ENCODE measurements around the gene POLE2. TPM values are rescaled to one million over a fixed set of nuclear protein-coding genes. Genes with fewer than 3 reads are reported as not detected.

The POLE2 gene
- total RNA-seq, 1 experiment from 2014 or later = 3.8 TPM

DNA sequence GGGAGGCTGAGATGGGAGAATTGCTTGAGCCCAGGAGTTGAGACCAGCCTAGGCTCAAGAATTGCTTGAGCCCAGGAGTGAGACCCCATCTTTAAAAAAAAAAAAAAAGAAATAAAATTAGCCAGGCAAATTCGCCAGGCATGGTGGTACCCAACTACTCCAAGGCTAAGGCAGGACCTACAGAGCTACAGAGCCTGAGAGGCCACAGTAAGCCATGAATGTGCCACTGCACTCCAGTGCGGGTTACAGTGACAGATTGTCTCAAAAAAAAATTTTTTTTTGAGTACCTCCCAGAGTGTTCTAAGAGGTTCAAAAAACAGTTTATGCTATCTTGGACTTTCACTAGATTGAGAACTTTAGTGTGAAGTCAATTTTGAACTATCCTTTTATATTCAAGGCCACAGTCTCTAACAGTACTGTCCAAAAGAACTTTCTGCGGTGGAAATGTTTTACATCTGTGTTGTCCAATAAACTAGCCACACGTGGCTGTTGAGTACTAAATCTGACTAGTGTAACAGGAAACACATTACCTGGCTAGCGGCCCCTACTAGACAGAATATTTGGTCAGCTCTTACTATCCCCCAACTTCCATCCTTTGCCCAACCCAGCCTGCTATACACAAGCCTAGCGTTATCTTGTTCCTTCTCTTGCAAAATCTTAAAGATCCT is 70.0 kb downstream of the POLE2 start:
- DNase-seq (ENCODE audit: unreplicated experiment) = no peak
- no TSS peak for BruUV-seq (replicated peaks)

DNA sequence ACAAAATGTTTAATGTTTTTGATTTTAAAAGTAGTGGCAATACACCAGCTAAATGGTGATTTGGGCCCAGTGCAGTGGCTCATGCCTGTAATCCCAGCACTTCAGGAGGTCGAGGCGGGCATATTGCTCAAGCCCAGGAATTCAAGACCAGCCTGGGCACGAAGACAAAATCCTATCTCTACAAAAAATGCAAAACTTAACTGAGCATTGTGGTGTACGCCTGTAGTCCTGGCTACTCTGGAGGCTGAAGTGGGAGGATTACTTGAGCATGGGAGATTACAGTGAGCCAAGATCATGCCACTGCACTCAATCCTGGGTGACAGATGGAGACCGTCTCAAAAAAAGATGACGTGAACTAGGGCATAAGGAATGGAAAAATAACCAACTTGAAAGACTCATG is 72.2 kb downstream of the POLE2 start:
- Mint-ChIP-seq H3K9me3 (ENCODE audit: unreplicated experiment) (no peaks in the 10 kb centered on the region), H3K36me3 (ENCODE audit: insufficient read depth, unreplicated experiment) (peaks cover 63% of the 10 kb centered on the region), H3K27ac (ENCODE audit: low read depth, unreplicated experiment) (no peak overlapping the region), H3K4me1 (ENCODE audit: insufficient read depth, unreplicated experiment) (peaks cover 18% of the 10 kb centered on the region), H3K4me3 (ENCODE audit: unreplicated experiment) (no peak overlapping the region), H3K27me3 (ENCODE audit: insufficient read depth, unreplicated experiment) (no peaks in the 10 kb centered on the region)
- ChIA-PET POLR2A (interaction anchor here (1.8 kb wide), 1 partner anchor 30 kb away, joined by 7 read pairs; the partner anchor contains the start of gene RPS29), CTCF (no interaction called here)
- no peak for DNase-seq (ENCODE audit: unreplicated experiment)
- no TSS peak for BruUV-seq (replicated peaks)
- TF ChIP-seq, protein P1, sequence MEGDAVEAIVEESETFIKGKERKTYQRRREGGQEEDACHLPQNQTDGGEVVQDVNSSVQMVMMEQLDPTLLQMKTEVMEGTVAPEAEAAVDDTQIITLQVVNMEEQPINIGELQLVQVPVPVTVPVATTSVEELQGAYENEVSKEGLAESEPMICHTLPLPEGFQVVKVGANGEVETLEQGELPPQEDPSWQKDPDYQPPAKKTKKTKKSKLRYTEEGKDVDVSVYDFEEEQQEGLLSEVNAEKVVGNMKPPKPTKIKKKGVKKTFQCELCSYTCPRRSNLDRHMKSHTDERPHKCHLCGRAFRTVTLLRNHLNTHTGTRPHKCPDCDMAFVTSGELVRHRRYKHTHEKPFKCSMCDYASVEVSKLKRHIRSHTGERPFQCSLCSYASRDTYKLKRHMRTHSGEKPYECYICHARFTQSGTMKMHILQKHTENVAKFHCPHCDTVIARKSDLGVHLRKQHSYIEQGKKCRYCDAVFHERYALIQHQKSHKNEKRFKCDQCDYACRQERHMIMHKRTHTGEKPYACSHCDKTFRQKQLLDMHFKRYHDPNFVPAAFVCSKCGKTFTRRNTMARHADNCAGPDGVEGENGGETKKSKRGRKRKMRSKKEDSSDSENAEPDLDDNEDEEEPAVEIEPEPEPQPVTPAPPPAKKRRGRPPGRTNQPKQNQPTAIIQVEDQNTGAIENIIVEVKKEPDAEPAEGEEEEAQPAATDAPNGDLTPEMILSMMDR (IDR thresholded peaks at IDR 0.05; ENCODE audit: unreplicated experiment) = no peak
- intact Hi-C loops (cut with micrococcal nuclease) = no loop called here

More for the DNA sequence above, 70.0 kb downstream of the POLE2 start:
- H3K27me3 Mint-ChIP-seq (ENCODE audit: insufficient read depth, unreplicated experiment) = no peaks in the 10 kb centered on the region
- TF ChIP-seq, protein P1 (IDR thresholded peaks at IDR 0.05; ENCODE audit: unreplicated experiment) = no peak
- peaks cover 28% of the 10 kb centered on the region for H3K4me1 Mint-ChIP-seq (ENCODE audit: insufficient read depth, unreplicated experiment)
- peaks cover 53% of the 10 kb centered on the region for H3K36me3 Mint-ChIP-seq (ENCODE audit: insufficient read depth, unreplicated experiment)
- intact Hi-C loops (cut with micrococcal nuclease) = no loop called here
- H3K4me3 Mint-ChIP-seq (ENCODE audit: unreplicated experiment) = peak overlapping the region; percentile 31
- H3K27ac Mint-ChIP-seq (ENCODE audit: low read depth, unreplicated experiment) = peak overlapping the region; percentile 99
- ChIA-PET POLR2A (interaction anchor here (0.7 to 1.5 kb wide), 7 partner anchors 8 to 31 kb away, joined by 3 to 6 read pairs (median 3); partner anchors contain the start of gene RPS29), CTCF (interaction anchor here (0.8 to 1.5 kb wide), 3 partner anchors 16 to 209 kb away, joined by 3 to 5 read pairs (median 4); no protein-coding TSS in a partner anchor)
- H3K9me3 Mint-ChIP-seq (ENCODE audit: unreplicated experiment) = no peaks in the 10 kb centered on the region

DNA sequence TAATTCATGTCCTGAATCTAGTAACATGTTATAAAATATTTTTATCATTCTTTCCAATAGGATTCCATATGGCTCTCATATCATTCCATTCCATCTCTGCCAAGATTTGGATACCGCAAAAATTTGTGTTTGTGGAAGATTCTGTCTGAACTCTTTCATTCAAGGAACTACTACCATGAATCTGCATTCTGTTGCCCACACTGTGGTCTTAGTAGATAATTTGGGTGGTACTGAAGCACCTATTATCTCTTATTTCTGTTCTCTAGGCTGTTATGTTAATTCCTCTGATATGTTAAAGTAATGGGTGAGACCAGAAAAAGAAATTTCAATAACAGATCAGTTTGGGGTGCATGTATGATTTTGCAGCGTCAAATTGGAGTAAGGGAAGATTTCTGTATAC is 73.8 kb downstream of the POLE2 start:
- no peak overlapping the region for H3K4me3 Mint-ChIP-seq (ENCODE audit: unreplicated experiment)
- POLR2A ChIA-PET = interaction anchor here (1.0 to 1.8 kb wide), 2 partner anchors 20 to 28 kb away, joined by 4 to 7 read pairs; partner anchors contain the start of gene RPS29
- BruUV-seq (replicated peaks) = no TSS peak
- TF ChIP-seq, protein P1 (IDR thresholded peaks at IDR 0.05; ENCODE audit: unreplicated experiment) = no peak
- DNase-seq (ENCODE audit: unreplicated experiment) = no peak
- H3K27me3 Mint-ChIP-seq (ENCODE audit: insufficient read depth, unreplicated experiment) = no peaks in the 10 kb centered on the region
- peaks cover 55% of the 10 kb centered on the region for H3K36me3 Mint-ChIP-seq (ENCODE audit: insufficient read depth, unreplicated experiment)
- H3K4me1 Mint-ChIP-seq (ENCODE audit: insufficient read depth, unreplicated experiment) = peaks cover 18% of the 10 kb centered on the region
- peak overlapping the region; percentile 26 for H3K27ac Mint-ChIP-seq (ENCODE audit: low read depth, unreplicated experiment)
- H3K9me3 Mint-ChIP-seq (ENCODE audit: unreplicated experiment) = no peaks in the 10 kb centered on the region
- intact Hi-C loops (cut with micrococcal nuclease) = no loop called here
- CTCF ChIA-PET = interaction anchor here (1.4 kb wide), 1 partner anchor 12 kb away, joined by 9 read pairs; no protein-coding TSS in a partner anchor

DNA sequence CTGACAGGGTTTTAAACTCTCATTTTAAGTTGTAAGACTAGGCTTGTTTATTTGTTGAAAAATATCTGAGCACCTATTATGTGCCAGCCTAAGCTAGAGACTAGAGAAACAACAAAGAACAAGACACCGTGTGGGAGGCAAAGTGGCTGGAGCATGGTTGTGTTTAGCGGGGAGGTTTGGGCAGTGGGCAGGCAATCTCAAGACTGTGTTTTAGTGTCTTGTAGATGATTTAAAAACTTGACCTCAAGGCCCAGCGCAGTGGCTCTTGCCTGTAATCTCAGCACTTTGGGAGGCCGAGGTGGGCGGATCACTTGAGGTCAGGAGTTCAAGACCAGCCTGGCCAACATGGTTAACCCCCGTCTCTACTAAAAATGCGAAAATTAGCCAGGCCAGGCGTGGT is 75.3 kb downstream of the POLE2 start:
- Mint-ChIP-seq H3K27ac (ENCODE audit: low read depth, unreplicated experiment) (no peak overlapping the region), H3K4me3 (ENCODE audit: unreplicated experiment) (no peak overlapping the region), H3K9me3 (ENCODE audit: unreplicated experiment) (no peaks in the 10 kb centered on the region), H3K36me3 (ENCODE audit: insufficient read depth, unreplicated experiment) (peaks cover 42% of the 10 kb centered on the region), H3K27me3 (ENCODE audit: insufficient read depth, unreplicated experiment) (no peaks in the 10 kb centered on the region), H3K4me1 (ENCODE audit: insufficient read depth, unreplicated experiment) (peaks cover 6% of the 10 kb centered on the region)
- intact Hi-C loops (cut with micrococcal nuclease) = no loop called here
- POLR2A ChIA-PET = interaction anchor here (1.0 to 1.1 kb wide), 2 partner anchors 8 to 26 kb away, joined by 3 to 7 read pairs; partner anchors contain the start of genes MGAT2, RPL36AL and RPS29
- CTCF ChIA-PET = interaction anchor here (1.0 to 1.4 kb wide), 2 partner anchors 10 to 25 kb away, joined by 4 to 9 read pairs; no protein-coding TSS in a partner anchor
- no TSS peak for BruUV-seq (replicated peaks)
- TF ChIP-seq, protein P1 (IDR thresholded peaks at IDR 0.05; ENCODE audit: unreplicated experiment) = no peak
- DNase-seq (ENCODE audit: unreplicated experiment) = no peak

Data from MCF 10A (cell line).